HL-60 (cell line): ENCODE results near the gene PYROXD2.

Experiments used
- CTCF ChIP-seq: IDR thresholded peaks from one replicate; pipeline ENCODE4 v1.5.1; 2011; ENCODE audit warnings: low read length, control low read depth, inconsistent platforms; ENCODE audit not compliant: insufficient read depth
- POLR2AphosphoS5 ChIP-seq: IDR thresholded peaks from 2 replicates; pipeline ENCODE4 v1.6.1; 2012; ENCODE audit warnings: low read depth
- TF ChIP-seq, protein P1 (sequence below): IDR thresholded peaks from 2 replicates; pipeline ENCODE4 v1.6.1; 2012; ENCODE audit warnings: low read depth; ENCODE audit not compliant: insufficient replicate concordance

DNA sequence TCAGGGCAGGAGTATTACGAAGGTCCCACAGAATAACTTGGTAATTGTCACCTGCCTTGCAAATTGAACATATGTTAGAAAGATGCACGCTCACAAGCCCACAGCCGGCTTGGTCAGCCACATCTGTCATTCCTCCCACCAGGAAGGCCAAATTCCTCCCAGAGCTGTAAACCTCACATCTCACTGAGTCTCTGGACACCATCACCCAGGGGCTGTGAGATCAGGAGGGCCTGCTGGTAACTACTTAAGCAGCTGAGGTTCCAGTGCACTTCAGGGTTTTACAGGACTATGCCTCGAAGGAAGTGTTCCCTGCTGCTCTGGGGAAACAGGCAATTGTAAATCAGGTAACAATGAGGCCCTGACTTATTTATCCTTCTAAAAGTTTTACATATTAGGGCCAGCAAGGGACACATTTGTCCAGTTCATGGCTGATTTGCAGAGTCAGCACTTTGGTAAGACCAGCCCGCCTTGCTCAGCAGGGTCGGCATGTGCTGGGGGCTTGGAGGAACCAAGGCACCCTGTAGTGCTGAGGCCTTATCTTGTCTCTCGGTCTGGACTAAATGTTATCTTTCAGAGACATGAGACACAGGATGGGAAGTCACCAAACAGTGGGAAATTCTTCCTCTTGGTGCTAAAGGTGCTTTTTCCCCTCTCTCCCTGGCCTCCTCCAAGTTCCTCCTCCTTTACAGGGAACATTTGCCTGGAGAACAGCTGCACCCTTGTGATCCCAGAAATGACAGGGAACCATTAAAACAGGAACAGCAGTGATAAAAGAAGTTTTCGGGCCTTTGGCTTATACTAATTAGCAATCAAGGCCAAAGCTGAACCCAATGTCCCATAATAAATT is 34.3 kb downstream of the PYROXD2 start:
- TF ChIP-seq CTCF (no peak), POLR2AphosphoS5 (no peak)
- TF ChIP-seq, protein P1, sequence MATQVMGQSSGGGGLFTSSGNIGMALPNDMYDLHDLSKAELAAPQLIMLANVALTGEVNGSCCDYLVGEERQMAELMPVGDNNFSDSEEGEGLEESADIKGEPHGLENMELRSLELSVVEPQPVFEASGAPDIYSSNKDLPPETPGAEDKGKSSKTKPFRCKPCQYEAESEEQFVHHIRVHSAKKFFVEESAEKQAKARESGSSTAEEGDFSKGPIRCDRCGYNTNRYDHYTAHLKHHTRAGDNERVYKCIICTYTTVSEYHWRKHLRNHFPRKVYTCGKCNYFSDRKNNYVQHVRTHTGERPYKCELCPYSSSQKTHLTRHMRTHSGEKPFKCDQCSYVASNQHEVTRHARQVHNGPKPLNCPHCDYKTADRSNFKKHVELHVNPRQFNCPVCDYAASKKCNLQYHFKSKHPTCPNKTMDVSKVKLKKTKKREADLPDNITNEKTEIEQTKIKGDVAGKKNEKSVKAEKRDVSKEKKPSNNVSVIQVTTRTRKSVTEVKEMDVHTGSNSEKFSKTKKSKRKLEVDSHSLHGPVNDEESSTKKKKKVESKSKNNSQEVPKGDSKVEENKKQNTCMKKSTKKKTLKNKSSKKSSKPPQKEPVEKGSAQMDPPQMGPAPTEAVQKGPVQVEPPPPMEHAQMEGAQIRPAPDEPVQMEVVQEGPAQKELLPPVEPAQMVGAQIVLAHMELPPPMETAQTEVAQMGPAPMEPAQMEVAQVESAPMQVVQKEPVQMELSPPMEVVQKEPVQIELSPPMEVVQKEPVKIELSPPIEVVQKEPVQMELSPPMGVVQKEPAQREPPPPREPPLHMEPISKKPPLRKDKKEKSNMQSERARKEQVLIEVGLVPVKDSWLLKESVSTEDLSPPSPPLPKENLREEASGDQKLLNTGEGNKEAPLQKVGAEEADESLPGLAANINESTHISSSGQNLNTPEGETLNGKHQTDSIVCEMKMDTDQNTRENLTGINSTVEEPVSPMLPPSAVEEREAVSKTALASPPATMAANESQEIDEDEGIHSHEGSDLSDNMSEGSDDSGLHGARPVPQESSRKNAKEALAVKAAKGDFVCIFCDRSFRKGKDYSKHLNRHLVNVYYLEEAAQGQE: no peak
